Measurements from ENCODE around the gene AFF3.
"Not testable (repeated sequence)": the region's sequence is repeated elsewhere in the genome, so short reads cannot be mapped to it uniquely, and the experiment has no call there.

The AFF3 gene

DNA sequence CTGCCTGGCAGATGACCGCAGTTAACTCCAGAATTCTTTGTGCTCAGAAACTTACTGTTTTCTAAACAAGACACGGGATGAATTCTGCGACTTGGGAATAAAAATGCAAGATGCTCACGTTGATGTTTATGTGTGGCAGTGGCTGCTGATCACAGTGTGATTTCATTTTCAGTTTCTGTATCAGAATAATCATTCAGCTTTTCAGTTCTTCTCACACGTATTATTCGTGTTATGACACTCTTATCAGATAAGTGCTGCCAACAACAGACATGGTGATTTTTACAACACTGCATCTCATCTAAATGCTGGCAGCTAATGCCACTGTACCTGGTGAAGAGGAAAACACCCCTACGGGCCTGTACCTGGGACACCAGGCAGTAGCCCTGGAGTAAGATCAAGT is 379.7 kb downstream of the AFF3 start:
- no peak for DNase-seq (ENCODE audit: low read depth, low spot score)

DNA sequence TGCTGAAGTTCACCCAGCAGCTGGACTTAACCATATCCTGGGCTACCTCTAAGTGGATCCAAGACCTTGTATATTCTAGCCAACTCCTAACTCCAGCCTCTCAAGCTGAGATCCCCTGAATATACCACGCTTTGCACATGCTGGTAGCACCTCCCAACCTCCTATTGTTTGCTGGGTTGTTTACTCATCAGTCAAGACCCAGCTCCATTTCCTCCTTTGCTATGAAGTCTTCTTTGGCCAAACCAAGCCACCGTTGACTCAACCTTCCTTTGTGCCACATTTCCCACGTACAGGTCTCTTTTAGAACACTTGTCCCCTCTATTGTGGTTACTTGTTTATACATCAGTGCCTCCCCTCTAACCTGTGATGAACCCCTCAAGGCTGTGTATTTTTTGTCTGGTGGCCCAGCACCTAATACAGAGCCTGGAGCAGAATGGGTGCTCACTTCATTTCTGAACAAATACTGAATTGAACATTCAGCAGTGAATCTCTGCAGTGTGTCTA is 384.7 kb downstream of the AFF3 start:
- no peak for DNase-seq (ENCODE audit: low read depth, low spot score)

DNA sequence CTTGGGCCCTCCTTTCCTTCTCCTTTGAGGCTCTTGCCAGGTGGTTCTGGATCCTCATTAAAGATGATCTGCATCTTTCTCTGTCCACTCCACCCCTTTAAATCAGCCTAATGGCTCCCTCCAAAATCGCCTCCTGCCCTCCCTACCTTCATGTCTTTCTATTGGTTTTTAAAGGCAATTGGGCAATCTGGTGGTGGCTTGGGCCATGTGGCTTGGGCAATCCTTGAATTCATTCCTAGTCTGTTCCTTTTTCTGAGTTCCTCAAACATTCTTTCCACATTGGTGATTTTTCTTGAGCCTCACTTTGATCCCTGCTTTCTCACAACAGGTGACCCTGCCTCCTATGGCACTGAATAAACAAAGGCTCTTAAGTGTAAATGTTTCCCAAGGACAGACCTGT is 386.3 kb downstream of the AFF3 start:
- no peak for DNase-seq (ENCODE audit: low read depth, low spot score)

DNA sequence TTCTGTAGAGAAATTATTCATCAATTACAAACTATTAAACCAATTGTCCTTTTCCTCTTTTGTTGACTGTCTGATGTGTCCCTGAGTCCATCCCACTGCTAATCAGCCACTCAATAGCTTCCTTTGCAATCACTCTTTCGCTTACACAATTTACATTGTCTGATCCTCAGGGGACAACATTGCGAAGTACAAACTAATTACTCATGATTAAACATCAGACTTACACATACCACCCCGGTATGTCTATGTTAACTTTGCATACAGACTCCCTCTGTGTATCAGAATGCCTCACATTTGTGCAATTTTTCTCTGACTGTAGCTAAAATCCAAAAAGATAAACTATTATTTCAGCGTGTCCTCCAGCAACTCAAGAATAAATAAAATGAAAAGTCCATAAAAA is 388.2 kb downstream of the AFF3 start:
- no peak for DNase-seq (ENCODE audit: low read depth, low spot score)

DNA sequence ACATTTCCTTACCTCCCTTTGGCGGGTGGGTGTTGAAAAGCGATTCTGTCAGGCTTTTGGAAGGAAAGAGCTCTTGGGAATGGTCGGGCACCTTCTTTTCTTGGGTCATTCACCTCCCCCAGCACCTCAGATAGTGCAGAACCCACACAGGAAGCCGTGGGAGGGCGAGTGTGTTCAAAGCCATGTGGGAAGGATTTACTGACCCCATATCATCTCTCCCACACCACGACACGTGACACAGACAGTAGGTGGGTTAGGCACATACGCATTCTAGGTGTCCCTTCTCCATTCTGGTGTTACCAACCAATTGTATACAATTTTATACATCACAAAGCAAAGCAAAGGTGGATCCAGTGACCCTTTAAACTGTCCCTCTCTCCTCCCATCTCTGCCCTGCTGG is 388.9 kb downstream of the AFF3 start:
- DNase-seq (ENCODE audit: low read depth, low spot score) = no peak

DNA sequence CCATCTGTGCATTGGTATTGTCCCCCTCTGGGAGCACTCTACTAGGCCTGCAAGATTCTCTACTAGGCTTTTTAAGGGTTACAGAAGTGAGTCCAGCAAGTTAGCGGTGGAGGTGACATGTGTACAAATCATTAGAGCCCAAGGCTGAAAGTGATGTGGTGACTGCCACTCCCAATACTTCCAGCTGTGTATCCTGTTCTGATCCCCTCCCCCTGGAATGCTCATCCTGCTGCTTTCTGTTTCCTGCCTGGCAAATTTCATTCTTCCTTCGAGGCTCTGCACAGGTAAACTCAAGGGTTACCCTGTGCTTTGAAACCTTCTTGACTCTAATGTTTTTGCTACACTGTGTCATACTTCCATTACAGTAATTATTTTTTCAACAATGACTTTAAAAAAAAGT is 394.0 kb downstream of the AFF3 start:
- DNase-seq (ENCODE audit: low read depth, low spot score) = peak; percentile 38

DNA sequence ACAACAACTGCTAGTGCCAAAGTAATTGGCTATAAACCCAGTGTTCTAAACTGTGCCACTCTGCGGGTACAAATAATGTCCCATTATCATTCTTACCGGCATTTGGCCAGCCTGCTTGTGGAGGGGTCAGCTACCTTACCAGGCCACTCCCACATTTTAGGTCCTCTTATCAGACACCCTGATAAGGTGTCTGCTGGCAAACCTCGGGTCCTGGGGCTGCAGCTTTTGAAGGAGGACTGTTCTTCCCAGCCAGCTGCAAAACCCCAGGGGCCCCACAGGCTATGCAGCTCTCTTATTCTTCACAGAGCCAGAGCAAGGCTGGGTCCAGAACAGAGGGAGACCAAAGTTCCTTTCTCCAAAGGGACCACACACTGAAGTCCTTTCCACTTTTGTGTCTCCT is 394.5 kb downstream of the AFF3 start:
- DNase-seq (ENCODE audit: low read depth, low spot score) = no peak

DNA sequence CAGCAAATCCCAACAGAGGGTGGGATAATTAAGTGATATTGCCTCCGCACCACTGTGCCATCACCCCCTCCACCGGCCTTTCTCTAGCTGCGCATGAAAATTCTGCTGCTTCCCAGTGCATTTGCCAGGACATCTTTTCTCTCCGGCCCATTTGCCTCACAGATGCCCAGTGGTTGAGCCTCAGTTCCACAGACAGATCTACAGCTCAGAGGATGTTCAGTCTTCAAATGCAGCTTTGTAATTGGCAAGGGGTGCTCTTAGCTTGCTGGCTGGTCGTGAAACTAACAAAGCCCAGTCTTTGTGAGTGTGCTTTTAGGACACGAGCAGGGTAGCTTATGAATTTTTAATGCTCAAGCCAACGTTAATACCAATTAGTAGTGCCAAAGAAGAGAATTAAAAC is 399.2 kb downstream of the AFF3 start:
- DNase-seq (ENCODE audit: low read depth, low spot score) = no peak

DNA sequence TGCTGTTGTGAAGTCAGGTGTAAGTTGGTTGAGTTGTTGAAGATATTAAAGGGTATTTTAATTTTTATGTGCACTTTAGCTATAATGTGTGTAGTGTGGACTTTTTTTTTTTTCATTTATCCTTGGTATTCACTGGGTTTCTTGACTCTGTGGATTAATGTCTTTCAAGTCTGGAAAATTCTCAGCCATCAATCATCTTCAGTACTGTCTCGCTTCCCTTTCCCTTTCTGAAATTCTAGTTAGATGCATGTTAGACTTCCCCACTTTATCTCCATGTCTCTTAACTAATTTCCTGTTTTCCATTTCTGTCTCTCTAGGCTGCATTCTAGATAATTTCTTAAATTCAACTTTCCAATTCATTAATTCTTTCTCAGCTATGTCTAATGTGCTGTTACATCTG is 404.9 kb downstream of the AFF3 start:
- DNase-seq (ENCODE audit: low read depth, low spot score) = no peak

DNA sequence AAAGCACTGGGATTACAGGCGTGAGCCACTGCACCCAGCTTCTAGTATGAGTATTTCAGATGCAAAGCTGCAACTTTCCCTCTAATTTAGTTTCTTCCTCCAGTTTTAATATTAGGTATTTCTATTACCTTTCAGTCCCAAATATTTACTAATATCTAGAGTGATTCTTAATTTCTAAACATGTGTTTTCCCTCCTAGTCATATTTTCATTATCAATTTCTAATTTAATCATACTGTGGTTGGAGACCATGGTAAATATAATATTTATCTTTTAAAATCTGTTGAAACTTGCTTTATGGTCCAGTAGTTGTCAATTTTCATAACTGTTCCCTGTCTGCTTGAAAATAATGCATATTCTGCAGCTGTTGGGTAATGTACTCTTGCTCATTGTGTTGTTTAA is 406.6 kb downstream of the AFF3 start:
- no peak for DNase-seq (ENCODE audit: low read depth, low spot score)

DNA sequence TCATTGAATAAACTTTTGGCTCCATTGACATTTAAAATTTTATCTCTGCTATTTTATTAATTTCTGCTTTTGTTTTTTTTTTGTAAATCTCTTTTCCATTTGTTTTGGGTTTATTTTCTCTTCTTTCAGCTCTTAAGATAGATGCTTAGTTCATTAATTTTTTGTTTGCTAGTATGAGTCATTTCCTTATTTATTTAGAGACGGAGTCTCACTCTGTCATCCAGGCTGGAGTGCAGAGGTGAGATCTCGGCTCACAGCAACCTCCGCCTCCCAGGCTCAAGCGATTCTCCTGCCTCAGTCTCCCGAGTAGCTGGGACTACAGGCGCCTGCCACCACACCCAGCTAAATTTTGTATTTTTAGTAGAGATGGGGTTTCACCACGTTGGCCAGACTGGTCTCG is 407.1 kb downstream of the AFF3 start:
- DNase-seq (ENCODE audit: low read depth, low spot score) = not testable (repeated sequence)

DNA sequence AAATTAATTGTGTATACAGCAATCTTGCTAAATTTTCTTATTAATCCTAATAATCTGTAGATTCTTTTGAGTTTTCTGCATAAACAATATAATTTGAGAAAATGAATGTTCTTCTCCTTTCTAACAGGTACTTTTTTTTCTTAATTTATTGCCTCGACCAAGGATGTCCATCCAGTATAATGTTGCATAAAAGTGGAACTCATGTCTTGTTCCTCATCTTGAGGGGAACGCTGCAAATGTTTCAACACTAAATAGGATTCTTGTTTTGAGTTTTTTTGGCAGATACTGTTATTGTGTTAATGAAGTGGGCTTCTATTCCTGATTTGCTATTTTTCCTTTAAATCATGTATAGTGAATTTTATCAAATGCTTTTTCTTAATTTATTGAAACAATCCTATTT is 408.2 kb downstream of the AFF3 start:
- DNase-seq (ENCODE audit: low read depth, low spot score) = no peak

DNA sequence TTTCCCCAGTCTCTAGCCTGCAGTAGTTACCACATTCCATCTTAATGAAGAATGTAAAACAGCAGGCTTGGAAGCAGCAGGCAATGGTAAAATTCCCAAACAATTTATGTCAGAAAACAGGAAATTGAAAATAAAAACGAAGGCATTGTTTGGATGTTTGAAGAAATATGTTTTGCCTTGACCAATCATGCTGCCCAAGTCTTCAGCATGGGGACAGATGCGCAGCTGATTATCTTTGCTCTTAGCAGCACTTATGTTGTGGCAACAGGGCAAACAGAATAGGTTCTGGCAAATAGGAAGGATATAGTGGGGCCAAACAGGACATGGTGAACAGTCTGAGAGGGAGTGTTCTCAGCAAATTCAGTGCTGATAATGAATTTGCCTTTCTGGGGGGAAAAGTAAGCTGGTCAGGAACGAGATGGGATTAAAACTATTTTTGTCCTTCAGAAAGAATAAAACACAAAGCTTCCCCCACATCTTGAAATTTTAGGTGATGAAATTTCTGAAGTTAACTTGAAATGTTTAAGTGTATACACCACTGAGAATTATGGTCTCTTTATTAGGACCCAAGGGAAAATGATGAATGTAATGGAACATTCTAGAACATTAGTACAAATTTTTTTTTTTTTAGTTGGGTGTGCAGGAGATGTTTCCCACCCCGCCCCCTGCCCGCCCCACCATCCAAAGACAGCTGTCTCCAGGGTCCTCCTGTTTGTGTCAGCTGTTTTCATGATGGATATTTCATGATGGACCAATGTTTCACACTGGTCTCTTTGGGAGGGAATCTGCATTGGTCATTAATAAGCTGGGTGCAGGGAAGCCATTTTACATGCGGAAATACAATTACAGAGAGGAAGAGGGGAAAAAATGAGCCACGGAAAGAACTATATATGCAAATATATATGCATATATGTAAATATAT is 413.0 kb downstream of the AFF3 start:
- no peak for DNase-seq (ENCODE audit: low read depth, low spot score)

DNA sequence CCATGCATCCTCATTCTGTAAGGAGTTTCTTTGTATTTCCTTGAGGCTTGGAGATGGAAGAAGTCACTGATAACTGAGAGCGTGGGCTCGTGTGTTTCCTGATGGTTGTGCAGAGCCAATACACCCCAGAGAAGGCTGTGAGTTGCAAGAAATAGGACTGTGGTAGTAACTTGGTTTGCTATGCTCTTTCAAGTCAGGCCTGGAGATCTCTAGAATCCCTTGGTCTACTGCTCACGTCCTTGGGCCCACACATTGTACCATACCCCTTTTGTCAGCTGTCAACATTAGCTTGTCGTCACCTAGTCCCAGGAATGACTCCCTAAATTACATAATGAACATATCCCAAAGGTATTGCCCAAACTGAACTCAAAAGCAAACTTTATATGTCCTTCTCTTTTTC is 414.2 kb downstream of the AFF3 start:
- DNase-seq (ENCODE audit: low read depth, low spot score) = no peak

DNA sequence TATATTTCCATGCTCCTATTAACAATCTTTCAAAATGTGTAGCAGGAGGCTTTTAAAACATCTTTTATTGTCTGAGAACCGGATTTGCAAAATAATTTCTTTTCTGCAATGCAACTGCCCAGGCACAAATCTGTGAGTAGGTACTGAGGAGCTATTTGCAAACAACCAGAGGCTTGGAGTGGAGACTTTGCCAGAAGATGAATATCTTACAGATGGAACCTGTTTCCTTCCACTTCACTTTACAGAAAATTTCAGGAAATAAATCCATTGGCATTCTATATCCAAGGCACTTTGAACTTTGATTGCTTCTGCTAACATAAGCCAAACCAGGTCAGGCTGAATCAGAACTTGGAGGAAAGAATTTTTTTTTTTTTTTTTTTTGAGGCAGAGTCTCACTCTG is 415.2 kb downstream of the AFF3 start:
- DNase-seq (ENCODE audit: low read depth, low spot score) = no peak

DNA sequence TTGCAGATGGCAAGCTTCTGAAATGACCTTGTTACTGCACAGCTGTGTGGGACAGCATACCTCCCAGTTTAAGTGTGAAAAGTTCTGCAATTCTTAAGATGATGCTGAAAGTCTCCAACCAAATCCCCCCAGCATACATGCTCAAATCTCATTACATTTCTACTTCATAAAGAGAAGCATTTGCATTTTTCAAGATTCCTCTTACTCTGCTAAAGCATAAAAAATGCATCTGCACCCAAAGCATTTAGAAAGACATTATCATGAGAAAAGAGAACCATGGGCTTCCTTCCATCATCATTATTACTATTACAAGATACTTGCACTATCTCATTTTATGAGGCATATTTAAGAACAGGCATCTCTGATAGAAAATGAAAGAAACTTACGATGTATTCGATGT is 415.7 kb downstream of the AFF3 start:
- DNase-seq (ENCODE audit: low read depth, low spot score) = no peak

DNA sequence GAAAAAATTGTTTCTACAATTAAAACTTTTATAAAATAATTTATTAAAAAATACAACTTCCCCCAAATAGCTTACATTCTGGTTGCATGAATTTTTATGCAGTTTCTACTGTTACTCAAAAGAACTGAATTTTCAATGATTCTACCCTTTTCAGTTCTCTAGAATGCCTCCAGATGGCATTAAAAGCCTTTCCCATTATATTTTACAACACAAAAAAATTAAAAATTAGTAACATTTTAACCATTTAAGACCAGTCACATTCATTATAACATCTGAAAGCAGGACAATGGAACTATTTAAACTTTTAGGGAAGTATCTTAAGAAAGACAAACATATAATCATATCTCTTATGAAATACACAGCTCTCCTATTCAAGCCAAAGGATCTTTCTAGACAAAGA is 416.6 kb downstream of the AFF3 start:
- no peak for DNase-seq (ENCODE audit: low read depth, low spot score)

DNA sequence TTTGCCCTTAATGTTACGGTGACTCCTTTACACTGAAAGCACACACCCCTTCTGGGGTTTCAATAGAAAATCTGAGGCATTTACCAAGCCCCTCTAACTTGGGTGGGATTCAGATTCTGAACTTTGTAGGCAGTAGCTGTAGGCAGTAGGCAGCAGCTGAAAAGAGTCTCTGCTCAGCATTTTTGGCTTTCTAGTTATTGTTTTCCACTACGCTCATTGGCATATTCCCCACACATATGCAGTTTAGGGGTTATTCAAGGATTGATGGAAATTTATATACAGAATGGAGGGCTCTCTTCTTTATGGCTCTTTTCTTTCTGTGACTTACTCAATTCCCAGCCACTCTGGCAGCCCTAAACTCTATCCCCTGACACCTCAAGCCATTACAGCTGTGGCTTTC is 419.9 kb downstream of the AFF3 start:
- no peak for DNase-seq (ENCODE audit: low read depth, low spot score)

DNA sequence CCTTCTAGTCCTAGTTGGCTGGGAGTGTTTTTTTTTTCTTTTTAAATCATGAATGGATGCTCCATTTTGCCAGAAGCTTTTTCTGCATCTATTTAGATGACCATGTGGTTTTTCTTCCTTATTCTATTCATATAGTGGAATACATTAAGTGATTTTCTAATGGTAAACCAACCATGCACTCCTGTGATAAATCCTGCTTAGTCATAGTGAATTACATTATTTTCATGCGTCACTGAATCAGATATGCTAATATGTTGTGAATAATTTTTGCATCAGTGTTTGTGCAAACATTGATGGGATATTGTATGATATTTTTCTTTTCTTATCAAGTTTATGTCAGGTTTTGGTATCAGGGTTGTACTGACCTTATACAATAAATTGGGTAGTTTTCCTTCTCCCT is 423.3 kb downstream of the AFF3 start:
- DNase-seq (ENCODE audit: low read depth, low spot score) = no peak

DNA sequence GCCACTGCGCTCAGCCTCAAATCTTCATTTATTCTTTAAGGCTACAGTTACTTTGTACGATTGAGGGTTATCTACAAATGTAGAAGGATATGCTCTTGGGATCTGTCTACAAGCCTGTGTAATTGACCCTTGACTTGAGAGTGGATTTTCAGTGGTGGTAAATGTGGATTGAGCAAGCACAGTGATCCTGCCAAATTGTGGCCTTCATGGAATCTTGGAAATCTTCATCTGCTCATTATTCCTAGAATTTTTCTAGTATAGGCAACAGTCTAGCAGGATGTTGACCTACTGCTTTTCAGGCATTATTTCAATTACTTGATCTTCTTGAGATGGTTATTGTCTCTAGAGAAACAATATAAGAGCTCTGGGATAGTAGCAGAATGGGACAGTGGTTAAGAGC is 426.4 kb downstream of the AFF3 start:
- DNase-seq (ENCODE audit: low read depth, low spot score) = no peak

DNA sequence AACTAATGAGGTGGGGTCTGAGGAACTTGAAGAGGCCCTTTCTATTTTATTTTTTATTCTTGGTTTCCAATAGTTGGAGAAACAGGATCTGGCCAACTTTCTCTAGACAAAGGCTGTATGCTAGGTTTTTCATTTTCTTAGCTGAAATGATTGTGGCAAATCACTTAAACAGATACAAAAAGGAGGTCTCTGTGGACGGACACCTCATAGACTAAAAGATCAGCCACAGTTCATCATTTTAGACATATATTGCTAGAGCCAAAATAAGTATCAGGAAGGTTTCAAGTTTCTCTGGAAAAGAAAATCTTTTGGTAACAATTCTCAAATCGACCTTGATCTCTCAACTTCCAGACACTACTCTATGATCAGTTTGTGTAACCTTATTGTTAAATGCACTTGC is 428.0 kb downstream of the AFF3 start:
- no peak for DNase-seq (ENCODE audit: low read depth, low spot score)

DNA sequence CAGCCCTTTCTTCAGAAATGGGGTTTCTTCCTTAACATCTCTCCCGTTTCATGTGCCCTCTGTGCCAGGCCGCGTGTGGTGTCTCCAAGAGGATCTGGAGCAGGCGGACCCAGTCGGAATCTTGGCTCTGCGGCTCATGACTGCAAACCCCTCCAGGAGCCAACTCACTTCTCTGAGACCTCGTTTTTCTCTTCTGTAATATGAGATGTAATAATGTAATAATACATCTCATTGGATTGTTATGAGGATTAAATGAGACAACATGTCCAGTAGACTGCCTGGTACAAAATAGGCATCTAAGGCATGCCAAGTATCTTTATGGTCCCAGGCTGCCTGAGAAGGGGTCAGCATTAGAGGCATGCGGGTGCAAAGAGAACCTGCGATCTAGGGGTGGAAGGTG is 431.2 kb downstream of the AFF3 start:
- no peak for DNase-seq (ENCODE audit: low read depth, low spot score)

DNA sequence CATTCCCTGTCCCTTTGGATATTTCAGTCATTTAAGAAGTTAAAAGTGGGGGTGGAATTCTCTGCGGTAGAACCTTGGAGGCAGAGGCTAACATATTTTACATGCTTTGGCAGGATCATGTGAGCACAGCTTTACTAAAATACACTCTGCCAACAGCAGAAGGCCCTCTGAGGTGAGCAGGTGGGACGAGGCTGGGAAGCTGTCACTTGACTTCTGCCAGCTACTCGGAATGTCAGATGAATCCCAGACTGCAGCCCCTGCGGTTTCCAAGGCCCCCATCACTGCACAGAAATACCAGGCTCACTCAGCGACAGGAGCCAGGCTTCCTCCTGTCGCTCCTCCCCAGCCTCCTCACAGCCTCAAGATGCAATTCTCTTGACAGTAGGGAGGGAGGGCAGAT is 431.7 kb downstream of the AFF3 start:
- no peak for DNase-seq (ENCODE audit: low read depth, low spot score)

DNA sequence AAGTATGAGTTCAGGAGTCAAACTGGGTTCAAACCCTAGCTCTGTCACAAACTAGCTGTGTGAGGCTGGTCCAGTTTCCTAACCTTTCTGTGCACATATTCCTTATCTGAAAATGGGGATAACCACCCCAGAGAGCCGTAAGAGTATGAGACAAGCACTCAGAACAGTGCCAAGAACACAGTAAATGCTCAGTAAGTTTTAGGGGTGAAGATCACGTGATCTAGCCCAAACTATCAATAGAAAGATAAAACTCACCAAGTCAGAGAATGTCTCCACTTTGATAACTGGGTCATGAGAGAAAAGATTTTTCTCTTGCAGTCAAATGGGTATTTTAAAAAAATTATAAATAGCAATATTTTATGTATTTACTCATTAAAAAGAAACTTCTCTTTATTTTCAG is 433.2 kb downstream of the AFF3 start:
- DNase-seq (ENCODE audit: low read depth, low spot score) = no peak
